ENCODE data around the gene PSIP1.

Gene PSIP1

DNA sequence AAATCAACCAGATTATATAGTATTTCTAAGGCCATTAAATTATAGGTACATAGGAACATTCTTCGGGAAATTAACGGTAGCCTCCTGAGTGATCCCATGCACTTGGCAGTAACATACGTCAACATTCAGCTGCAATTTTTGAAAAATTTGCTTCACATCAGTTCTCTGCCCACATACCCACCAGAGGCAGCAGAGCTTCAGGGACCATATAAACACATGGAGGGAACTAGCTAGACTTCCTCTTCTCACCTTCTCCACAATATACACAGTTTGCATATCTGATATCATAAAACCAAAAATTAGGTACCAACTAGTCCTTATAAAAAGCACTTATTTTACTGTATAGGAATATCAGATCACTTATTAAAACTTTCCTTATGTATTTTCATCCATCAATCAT lies 4.8 kb downstream of the PSIP1 start:
- no peak for DNase-seq (ENCODE audit: low read depth, low spot score)
- Histone ChIP-seq H3K27ac (ENCODE audit: low read length) (no peak overlapping the region), H3K36me3 (ENCODE audit: control insufficient read depth, insufficient read depth, low read length) (peaks cover 7% of the 10 kb centered on the region; the same call in 1 of the 2 replicates), H3K4me3 (ENCODE audit: low read length) (no peak overlapping the region), H3K4me1 (ENCODE audit: control insufficient read depth, insufficient read depth, low read length) (no peaks in the 10 kb centered on the region), H3K27me3 (ENCODE audit: control insufficient read depth, insufficient read depth, low read length) (no peaks in the 10 kb centered on the region), H3K9me3 (ENCODE audit: control insufficient read depth, insufficient read depth, low read length) (no peaks in the 10 kb centered on the region)
- no CpG with 5 or more reads among the region's 3 CpGs for WGBS (ENCODE audit: insufficient coverage, insufficient read length)

DNA sequence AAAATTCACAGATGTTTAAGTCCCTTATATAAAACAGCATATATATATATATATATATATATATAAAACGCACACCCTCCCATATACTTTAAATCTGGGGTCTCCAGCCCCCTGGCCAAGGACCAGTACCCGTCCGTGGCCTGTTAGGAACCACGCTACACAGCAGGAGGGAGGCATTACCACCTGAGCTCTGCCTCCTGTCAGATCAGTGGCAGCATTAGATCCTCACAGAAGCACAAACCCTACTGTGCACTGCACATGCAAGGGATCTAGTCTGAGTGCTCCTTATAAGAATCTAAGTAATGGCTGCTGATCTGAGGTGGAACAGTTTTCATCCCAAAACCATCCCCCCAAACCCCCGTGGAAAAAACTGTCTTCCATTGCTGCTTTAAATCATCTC lies 9.0 kb downstream of the PSIP1 start:
- Histone ChIP-seq H3K27me3 (ENCODE audit: control insufficient read depth, insufficient read depth, low read length) (no peaks in the 10 kb centered on the region), H3K4me1 (ENCODE audit: control insufficient read depth, insufficient read depth, low read length) (no peaks in the 10 kb centered on the region), H3K4me3 (ENCODE audit: low read length) (no peak overlapping the region), H3K36me3 (ENCODE audit: control insufficient read depth, insufficient read depth, low read length) (peaks cover 7% of the 10 kb centered on the region; the same call in 1 of the 2 replicates), H3K27ac (ENCODE audit: low read length) (no peak overlapping the region), H3K9me3 (ENCODE audit: control insufficient read depth, insufficient read depth, low read length) (no peaks in the 10 kb centered on the region)
- no CpG with 5 or more reads among the region's 5 CpGs for WGBS (ENCODE audit: insufficient coverage, insufficient read length)
- DNase-seq (ENCODE audit: low read depth, low spot score) = no peak

DNA sequence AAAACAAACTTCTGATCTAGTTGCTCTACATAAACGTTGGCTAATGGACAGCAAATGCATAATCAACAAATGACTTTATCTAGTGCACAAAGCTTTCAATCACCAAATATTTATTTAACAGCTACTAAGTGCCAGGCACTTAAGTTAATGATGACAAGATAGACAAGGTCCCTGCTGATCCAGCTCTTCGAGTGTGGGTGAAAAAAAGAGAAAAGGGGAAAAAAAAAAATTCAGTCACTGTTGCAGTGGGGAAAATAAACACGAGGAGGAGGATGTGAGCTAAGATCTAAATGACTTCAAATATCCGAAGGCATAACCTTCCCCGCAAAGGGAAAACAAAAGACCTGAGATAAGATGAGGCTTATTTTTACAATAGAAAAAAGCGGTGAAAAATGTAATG lies 9.6 kb downstream of the PSIP1 start:
- 100% methylated on average over 1 of the region's 6 CpGs for WGBS (ENCODE audit: insufficient coverage, insufficient read length)
- Histone ChIP-seq H3K27me3 (ENCODE audit: control insufficient read depth, insufficient read depth, low read length) (no peaks in the 10 kb centered on the region), H3K36me3 (ENCODE audit: control insufficient read depth, insufficient read depth, low read length) (peaks cover 7% of the 10 kb centered on the region; the same call in 1 of the 2 replicates), H3K4me3 (ENCODE audit: low read length) (no peak overlapping the region), H3K4me1 (ENCODE audit: control insufficient read depth, insufficient read depth, low read length) (no peaks in the 10 kb centered on the region), H3K27ac (ENCODE audit: low read length) (no peak overlapping the region), H3K9me3 (ENCODE audit: control insufficient read depth, insufficient read depth, low read length) (no peaks in the 10 kb centered on the region)
- no peak for DNase-seq (ENCODE audit: low read depth, low spot score)

DNA sequence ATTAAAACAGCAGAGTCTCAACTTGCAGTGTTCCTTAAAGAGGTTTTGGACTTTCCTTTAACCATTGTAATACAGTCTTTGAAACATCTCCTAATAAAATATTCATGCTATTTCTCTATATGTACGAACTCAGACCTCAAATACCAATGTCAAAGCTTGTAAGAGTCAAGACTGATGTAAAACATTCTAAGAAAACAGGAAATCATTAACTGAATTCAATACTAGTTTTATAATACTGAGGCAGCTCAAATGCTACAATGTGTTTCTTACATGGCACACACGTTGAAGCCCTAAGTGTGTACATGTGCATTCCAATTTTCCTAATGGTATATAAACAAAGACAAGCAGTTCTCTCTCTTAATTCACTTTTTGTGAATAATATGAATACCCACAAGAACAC lies 11.6 kb downstream of the PSIP1 start:
- no peaks in the 10 kb centered on the region for H3K9me3 ChIP-seq (ENCODE audit: control insufficient read depth, insufficient read depth, low read length)
- no CpG with 5 or more reads among the region's 2 CpGs for WGBS (ENCODE audit: insufficient coverage, insufficient read length)
- H3K4me3 ChIP-seq (ENCODE audit: low read length) = no peak overlapping the region
- no peaks in the 10 kb centered on the region for H3K4me1 ChIP-seq (ENCODE audit: control insufficient read depth, insufficient read depth, low read length)
- H3K27me3 ChIP-seq (ENCODE audit: control insufficient read depth, insufficient read depth, low read length) = no peaks in the 10 kb centered on the region
- no peak for DNase-seq (ENCODE audit: low read depth, low spot score)
- H3K36me3 ChIP-seq (ENCODE audit: control insufficient read depth, insufficient read depth, low read length) = no peaks in the 10 kb centered on the region; the same call in 1 of the 2 replicates
- no peak overlapping the region for H3K27ac ChIP-seq (ENCODE audit: low read length)

DNA sequence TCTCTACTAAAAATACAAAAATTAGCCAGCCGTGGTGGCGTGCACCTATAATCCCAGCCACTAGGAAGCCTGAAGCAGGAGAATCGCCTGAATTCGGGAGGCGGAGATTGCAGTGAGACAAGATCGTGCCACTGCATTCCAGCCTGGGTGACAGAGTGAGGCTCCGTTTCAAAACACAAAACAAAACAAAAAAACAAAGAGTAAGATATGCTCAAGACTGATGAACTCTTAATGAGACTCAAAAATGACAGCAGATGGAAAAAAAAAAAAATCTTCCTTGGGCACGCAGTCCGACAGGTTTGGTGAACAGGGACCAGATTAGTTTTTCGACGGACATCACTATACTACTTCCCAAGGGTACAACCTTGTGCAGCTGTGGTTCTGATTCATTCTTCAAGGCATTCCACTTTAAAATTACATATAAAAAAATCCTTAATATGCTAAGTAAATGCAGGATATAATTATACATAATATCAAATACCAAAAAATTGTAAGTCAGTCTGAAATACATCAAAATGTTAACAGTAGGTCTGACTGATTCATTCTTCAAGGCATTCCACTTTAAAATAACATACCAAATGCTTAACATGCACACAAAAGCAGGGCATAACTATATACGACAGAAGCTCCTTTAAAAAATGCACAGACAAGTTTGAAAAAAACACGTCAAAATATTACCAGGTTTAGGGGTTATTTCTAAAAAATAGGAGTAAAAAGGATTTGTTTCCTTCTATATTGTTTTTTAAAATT lies 12.3 kb downstream of the PSIP1 start:
- H3K4me3 ChIP-seq (ENCODE audit: low read length) = no peak overlapping the region
- no peak for DNase-seq (ENCODE audit: low read depth, low spot score)
- H3K36me3 ChIP-seq (ENCODE audit: control insufficient read depth, insufficient read depth, low read length) = no peaks in the 10 kb centered on the region; the same call in 1 of the 2 replicates
- H3K9me3 ChIP-seq (ENCODE audit: control insufficient read depth, insufficient read depth, low read length) = no peaks in the 10 kb centered on the region
- H3K27ac ChIP-seq (ENCODE audit: low read length) = no peak overlapping the region
- no peaks in the 10 kb centered on the region for H3K4me1 ChIP-seq (ENCODE audit: control insufficient read depth, insufficient read depth, low read length)
- no CpG with 5 or more reads among the region's 13 CpGs for WGBS (ENCODE audit: insufficient coverage, insufficient read length)
- no peaks in the 10 kb centered on the region for H3K27me3 ChIP-seq (ENCODE audit: control insufficient read depth, insufficient read depth, low read length)

DNA sequence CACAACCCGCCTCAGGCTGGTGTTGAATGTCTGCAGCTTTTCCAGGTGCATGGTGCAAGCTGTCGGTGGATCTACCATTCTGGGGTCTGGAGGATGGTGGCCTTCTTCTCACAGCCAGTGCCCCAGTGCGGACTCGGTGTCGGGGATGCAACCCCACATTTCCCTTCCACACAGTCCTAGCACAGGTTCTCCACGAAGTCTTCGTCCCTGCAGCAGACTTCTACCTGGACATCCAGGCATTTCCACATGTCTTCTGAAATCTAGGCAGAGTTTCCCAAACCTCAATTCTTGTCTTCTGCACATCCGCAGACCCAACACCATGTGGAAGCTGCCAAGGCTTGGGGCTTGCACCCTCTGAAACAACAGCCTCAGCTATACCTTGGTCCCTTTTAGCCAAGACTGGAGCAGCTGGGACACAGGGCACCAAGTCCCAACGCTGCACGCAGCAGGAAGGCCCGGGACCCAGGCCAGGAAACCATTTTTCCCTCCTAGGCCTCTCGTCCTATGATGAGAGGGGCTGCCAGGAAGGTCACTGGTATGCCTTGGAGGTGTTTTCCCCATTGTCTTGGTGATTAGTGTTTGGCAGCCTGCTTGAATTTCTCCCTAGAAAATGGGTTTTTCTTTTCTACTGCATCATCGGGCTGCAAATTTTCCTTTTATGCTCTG lies 18.2 kb downstream of the PSIP1 start:
- no peak overlapping the region for H3K4me3 ChIP-seq (ENCODE audit: low read length)
- no peak for DNase-seq (ENCODE audit: low read depth, low spot score)
- no peaks in the 10 kb centered on the region for H3K4me1 ChIP-seq (ENCODE audit: control insufficient read depth, insufficient read depth, low read length)
- H3K27me3 ChIP-seq (ENCODE audit: control insufficient read depth, insufficient read depth, low read length) = no peaks in the 10 kb centered on the region
- H3K9me3 ChIP-seq (ENCODE audit: control insufficient read depth, insufficient read depth, low read length) = no peaks in the 10 kb centered on the region
- WGBS (ENCODE audit: insufficient coverage, insufficient read length) = no CpG with 5 or more reads among the region's 13 CpGs
- H3K36me3 ChIP-seq (ENCODE audit: control insufficient read depth, insufficient read depth, low read length) = peaks cover 16% of the 10 kb centered on the region
- no peak overlapping the region for H3K27ac ChIP-seq (ENCODE audit: low read length)

DNA sequence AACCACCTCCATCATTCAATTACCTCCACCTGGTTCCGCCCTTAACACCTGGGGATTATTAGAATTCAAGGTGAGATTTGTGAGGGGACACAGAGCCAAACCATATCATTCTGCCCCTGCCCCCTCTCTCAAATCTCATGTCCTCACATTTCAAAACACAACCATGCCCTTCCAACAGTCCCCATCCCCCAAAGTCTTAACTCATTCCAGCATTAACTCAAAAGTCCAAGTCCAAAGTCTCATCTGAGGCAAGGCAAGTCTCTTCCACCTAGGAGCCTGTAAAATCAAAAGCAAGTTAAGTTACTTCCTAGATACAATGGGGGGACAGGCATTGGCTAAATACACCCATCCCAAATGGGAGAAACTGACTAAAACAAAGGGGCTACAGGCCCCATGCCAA lies 18.8 kb downstream of the PSIP1 start:
- no peak overlapping the region for H3K4me3 ChIP-seq (ENCODE audit: low read length)
- no peak overlapping the region for H3K27ac ChIP-seq (ENCODE audit: low read length)
- no peak for DNase-seq (ENCODE audit: low read depth, low spot score)
- no peaks in the 10 kb centered on the region for H3K9me3 ChIP-seq (ENCODE audit: control insufficient read depth, insufficient read depth, low read length)
- WGBS (ENCODE audit: insufficient coverage, insufficient read length) = no CpG with 5 or more reads among the region's 1 CpG
- H3K36me3 ChIP-seq (ENCODE audit: control insufficient read depth, insufficient read depth, low read length) = peaks cover 16% of the 10 kb centered on the region
- no peaks in the 10 kb centered on the region for H3K4me1 ChIP-seq (ENCODE audit: control insufficient read depth, insufficient read depth, low read length)
- H3K27me3 ChIP-seq (ENCODE audit: control insufficient read depth, insufficient read depth, low read length) = no peaks in the 10 kb centered on the region

DNA sequence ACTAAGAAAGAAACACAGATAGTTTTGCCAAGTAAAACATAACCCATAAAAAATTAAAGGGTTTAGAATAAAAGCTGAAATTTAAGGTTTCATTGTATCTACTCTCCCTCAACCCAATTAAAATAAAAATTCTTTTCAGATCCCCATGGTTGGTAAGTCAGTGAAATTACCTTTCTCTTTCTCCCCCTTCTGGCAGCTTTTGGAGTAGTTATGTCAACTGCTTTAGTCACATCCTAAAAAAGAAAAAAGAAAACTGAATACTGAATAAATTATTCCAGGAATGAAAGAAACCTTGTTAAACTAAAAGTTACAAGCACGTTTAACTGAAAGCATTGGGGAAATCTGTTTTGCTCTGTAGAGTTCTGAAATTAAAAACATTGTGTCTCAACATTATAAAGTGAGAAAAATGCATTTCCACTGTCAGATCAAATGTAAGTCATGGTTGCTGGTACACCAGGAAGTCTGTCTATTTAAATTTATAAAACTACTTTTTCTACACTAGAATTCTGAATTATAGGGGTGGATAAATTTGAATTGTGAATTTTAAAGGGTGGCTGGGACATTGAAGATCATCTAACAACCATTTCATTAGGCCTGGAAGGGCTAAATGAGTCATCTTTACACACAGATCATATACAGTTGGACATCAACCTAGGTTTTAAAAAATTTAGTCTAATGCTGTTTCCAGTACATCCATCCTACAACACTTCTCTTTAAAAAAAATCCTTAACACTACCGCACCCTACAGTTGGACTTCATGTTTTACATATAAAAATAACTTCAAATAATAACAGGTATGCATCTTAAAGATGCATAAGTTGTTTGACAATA lies 24.7 kb downstream of the PSIP1 start:
- Histone ChIP-seq H3K4me1 (ENCODE audit: control insufficient read depth, insufficient read depth, low read length) (no peaks in the 10 kb centered on the region), H3K36me3 (ENCODE audit: control insufficient read depth, insufficient read depth, low read length) (peaks cover 8% of the 10 kb centered on the region; the same call in 1 of the 2 replicates), H3K9me3 (ENCODE audit: control insufficient read depth, insufficient read depth, low read length) (no peaks in the 10 kb centered on the region), H3K4me3 (ENCODE audit: low read length) (no peak overlapping the region), H3K27ac (ENCODE audit: low read length) (no peak overlapping the region), H3K27me3 (ENCODE audit: control insufficient read depth, insufficient read depth, low read length) (no peaks in the 10 kb centered on the region)
- no peak for DNase-seq (ENCODE audit: low read depth, low spot score)
- 100% methylated on average over 1 of the region's 2 CpGs for WGBS (ENCODE audit: insufficient coverage, insufficient read length)

DNA sequence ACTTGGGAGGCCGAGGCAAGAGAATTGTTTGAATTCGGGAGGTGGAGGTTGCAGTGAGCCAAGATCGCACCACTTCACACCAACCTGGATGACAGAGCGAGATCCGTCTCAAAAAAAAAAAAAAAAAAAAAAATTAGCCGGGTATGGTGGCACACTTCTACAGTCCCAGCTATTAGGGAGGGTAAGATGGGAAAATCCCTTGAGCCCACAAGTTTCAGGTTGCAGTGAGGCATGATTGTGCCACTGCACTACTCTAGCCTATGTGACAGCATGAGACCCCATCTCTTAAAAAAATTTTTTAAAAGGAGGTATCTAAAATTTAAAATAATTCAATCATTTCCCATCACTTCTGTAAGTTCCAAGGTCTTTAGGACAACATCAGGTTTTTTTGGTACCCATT lies 26.0 kb downstream of the PSIP1 start:
- DNase-seq (ENCODE audit: low read depth, low spot score) = no peak
- Histone ChIP-seq H3K27ac (ENCODE audit: low read length) (no peak overlapping the region), H3K4me1 (ENCODE audit: control insufficient read depth, insufficient read depth, low read length) (no peaks in the 10 kb centered on the region), H3K27me3 (ENCODE audit: control insufficient read depth, insufficient read depth, low read length) (no peaks in the 10 kb centered on the region), H3K36me3 (ENCODE audit: control insufficient read depth, insufficient read depth, low read length) (peaks cover 6% of the 10 kb centered on the region; the same call in 1 of the 2 replicates), H3K4me3 (ENCODE audit: low read length) (no peak overlapping the region), H3K9me3 (ENCODE audit: control insufficient read depth, insufficient read depth, low read length) (no peaks in the 10 kb centered on the region)
- no CpG with 5 or more reads among the region's 6 CpGs for WGBS (ENCODE audit: insufficient coverage, insufficient read length)

DNA sequence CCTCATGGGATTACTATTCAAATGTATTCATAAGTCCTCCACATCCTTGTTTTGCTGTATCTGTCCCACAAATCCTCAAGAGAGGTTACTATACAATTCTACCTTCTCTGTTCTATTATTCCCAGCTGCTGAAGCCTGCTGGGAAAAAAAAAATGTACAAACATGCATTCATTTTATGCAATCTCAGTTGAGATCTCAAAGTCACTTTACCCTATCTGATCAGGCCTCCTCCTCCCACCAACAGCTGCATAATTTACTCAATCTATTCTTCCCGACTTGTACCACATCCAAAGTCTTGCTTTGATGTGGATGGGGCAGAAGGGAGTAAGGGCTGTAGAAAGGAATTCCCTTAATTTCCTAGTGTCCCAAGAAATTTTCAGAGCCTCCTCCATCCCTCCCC lies 28.6 kb downstream of the PSIP1 start:
- Histone ChIP-seq H3K27me3 (ENCODE audit: control insufficient read depth, insufficient read depth, low read length) (no peaks in the 10 kb centered on the region), H3K27ac (ENCODE audit: low read length) (no peak overlapping the region), H3K4me3 (ENCODE audit: low read length) (no peak overlapping the region), H3K9me3 (ENCODE audit: control insufficient read depth, insufficient read depth, low read length) (no peaks in the 10 kb centered on the region), H3K36me3 (ENCODE audit: control insufficient read depth, insufficient read depth, low read length) (peaks cover 4% of the 10 kb centered on the region; the same call in 1 of the 2 replicates), H3K4me1 (ENCODE audit: control insufficient read depth, insufficient read depth, low read length) (no peaks in the 10 kb centered on the region)
- WGBS (ENCODE audit: insufficient coverage, insufficient read length) = no CpG with 5 or more reads among the region's 1 CpG
- DNase-seq (ENCODE audit: low read depth, low spot score) = no peak

Data from iPS DF 6.9 (cell line).